ENCODE data around the gene TCEA2. TPM values are rescaled to one million over a fixed set of nuclear protein-coding genes. Genes with fewer than 3 reads are reported as not detected.
A peak's percentile ranks its signal among the peaks of the same experiment; 100 is the strongest.

Gene TCEA2
- total RNA-seq, 3 donors from 2014 or later, result 4.1 to 46.1 (median 9.5) TPM

DNA sequence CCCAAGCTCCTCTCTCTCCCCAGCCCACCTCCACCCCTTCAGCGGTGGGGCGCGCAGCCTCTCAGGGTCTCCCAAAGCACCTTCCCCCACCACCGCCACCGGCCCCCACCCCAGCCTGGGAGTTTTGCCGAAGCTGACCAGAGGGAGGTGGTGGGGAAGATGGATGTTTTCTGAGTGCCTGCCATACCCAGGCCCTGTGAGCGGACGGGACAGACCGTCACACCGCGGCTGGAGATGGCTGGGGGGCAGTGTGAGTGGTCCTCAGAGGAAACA lies 21.3 kb upstream of the TCEA2 start:
- TF ChIP-seq, protein P1, sequence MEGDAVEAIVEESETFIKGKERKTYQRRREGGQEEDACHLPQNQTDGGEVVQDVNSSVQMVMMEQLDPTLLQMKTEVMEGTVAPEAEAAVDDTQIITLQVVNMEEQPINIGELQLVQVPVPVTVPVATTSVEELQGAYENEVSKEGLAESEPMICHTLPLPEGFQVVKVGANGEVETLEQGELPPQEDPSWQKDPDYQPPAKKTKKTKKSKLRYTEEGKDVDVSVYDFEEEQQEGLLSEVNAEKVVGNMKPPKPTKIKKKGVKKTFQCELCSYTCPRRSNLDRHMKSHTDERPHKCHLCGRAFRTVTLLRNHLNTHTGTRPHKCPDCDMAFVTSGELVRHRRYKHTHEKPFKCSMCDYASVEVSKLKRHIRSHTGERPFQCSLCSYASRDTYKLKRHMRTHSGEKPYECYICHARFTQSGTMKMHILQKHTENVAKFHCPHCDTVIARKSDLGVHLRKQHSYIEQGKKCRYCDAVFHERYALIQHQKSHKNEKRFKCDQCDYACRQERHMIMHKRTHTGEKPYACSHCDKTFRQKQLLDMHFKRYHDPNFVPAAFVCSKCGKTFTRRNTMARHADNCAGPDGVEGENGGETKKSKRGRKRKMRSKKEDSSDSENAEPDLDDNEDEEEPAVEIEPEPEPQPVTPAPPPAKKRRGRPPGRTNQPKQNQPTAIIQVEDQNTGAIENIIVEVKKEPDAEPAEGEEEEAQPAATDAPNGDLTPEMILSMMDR (IDR thresholded peaks at IDR 0.05), result no peak
- Histone ChIP-seq H3K4me1 (ENCODE audit: low read depth) (peaks cover 12% of the 10 kb centered on the region), H3K36me3 (ENCODE audit: low read depth) (no peaks in the 10 kb centered on the region), H3K9me3 (no peaks in the 10 kb centered on the region), H3K4me3 (no peak overlapping the region)
- intact Hi-C loops (cut with DNase I, micrococcal nuclease), result no loop called here
- DNase-seq (no peak), ATAC-seq (no peak)

DNA sequence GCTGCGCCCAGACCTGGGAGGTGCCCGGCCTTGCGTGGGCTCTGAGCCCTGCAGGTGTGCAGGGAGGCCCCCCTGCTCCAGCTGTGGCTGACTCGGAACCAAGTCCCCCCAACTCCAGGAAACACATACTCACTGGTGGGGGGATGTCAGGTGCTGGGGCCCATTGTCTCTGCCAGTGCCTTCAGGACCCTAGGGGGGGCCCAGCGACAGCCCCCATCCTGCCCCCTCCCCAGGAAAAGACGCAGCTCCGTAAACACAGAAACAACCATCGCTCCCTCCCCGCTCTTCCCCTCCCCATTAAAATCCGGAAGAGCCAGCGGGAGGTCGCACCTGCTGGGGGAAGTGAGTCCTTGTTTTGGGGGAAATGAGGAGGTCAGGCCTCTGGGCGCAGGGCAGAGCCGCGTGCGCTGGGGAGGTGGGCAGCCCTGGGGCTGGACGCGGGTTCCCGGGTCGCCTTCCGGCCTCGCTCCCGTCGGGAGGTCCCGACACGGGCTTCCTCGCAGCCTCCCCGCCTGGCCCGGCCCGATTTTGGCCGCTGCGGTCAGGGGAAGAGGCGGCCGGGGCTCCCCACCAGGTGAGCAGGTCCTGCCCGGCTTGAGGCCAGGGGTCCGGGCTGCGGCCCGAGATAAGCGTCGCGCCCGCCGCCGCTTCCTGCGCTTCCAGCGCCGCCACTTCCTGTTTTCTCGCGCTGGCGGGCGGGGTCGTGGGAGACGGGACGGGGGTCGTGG lies 20.8 kb upstream of the TCEA2 start:
- DNase-seq, result no peak
- ATAC-seq, result no peak
- intact Hi-C loops (cut with DNase I, micrococcal nuclease), result no loop called here
- H3K36me3 ChIP-seq (ENCODE audit: low read depth), result no peaks in the 10 kb centered on the region
- no peaks in the 10 kb centered on the region for H3K9me3 ChIP-seq
- TF ChIP-seq, protein P1 (IDR thresholded peaks at IDR 0.05), result no peak
- H3K4me3 ChIP-seq, result no peak overlapping the region
- H3K4me1 ChIP-seq (ENCODE audit: low read depth), result peaks cover 12% of the 10 kb centered on the region

DNA sequence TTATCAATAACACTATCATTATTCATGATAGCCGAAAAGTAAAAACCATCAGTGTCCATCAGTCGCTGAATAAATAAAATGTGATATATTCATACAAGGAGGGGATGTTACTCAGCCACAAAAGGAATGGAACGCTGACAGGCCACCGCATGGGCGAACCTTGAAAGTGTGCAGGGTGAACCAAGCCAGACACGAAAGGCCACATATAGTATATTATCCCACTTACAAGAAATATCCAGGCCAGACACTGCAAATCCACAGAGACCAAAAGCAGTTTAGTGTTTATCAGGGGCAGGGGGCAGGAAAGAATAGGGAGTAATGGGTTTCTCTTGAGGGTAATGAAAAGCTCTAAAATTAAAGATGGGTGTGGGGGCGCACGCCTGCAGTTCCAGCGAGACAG lies 19.2 kb upstream of the TCEA2 start:
- DNase-seq (no peak), ATAC-seq (no peak)
- Histone ChIP-seq H3K4me3 (no peak overlapping the region), H3K4me1 (ENCODE audit: low read depth) (peaks cover 4% of the 10 kb centered on the region), H3K9me3 (no peaks in the 10 kb centered on the region), H3K36me3 (ENCODE audit: low read depth) (no peaks in the 10 kb centered on the region)
- intact Hi-C loops (cut with DNase I, micrococcal nuclease), result no loop called here
- TF ChIP-seq, protein P1 (IDR thresholded peaks at IDR 0.05), result no peak

DNA sequence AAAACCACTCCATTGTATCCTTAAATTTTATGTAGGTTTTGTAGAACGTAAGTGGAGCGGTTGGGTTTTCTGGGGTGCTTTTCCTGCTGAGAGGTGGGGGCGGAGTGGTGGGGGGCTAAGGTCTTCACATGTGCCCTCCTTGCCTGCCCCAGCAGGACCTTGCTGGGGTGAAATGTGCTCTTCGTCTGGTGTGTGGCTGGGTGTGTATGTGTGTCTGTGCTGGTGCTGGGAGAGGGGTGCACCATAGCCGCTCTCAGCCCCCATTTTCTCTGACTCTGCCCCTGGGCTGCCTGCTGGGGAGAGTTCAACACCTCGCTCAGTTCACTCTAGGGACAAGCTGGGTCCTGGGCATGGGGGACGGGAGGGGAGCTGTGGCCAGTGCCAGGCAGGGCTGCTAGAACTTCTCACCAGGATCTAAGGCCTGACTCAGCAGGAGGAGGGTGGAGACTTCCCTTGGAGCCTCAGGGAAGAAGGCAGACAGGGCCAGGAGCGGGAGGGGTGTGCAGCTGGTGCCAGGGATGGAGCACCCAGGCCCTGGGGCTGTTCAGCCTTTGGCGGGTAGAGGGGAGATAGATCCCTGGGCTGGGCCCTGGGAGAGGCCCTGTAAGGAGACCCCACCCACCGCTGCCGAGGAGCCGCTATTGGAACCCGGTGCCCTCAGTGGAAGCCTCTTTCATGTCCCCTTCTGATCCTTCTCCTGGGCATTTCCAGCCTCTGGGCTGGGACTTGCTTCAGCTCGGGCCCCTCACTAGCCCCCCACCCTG lies 18.3 kb upstream of the TCEA2 start:
- ATAC-seq, result peak; percentile 27
- DNase-seq, result no peak
- Histone ChIP-seq H3K9me3 (no peaks in the 10 kb centered on the region), H3K36me3 (ENCODE audit: low read depth) (no peaks in the 10 kb centered on the region), H3K4me3 (no peak overlapping the region), H3K4me1 (ENCODE audit: low read depth) (no peaks in the 10 kb centered on the region)
- intact Hi-C loops (cut with DNase I, micrococcal nuclease), result no loop called here
- TF ChIP-seq, protein P1 (IDR thresholded peaks at IDR 0.05), result no peak

DNA sequence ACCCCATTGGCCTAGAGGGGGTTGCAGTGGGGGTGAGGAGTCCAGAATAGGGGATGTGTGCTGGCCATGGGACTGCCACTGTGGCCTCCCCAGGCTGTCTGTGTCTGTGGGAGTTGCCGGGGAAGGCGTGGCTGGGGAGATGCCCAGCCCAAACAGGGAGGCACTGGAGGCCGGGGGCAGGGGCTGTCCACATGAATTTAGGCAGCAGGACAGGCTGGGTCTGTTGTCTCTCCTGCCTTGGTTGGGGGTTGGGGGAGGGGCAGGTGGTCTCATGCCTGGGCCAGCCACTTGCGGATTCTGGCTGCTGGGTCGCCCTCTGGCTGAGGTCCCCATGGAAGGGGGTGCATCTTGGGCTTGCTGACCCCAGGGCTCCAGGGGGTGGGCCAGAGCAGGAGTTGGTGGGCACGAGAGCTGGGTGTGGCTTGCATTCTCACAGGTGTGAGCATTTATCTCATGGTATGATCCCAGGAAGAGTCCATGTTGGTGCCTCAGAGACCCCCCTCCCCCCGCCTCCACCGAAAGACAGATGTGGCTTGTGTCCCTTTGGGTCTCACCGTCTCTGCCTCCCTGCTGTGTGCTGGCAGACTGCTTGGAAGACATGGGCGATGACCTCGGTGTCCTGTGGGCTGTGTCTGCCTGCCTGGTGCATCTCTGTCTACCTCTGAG lies 17.5 kb upstream of the TCEA2 start:
- Histone ChIP-seq H3K4me1 (ENCODE audit: low read depth) (peaks cover 5% of the 10 kb centered on the region), H3K4me3 (no peak overlapping the region), H3K9me3 (no peaks in the 10 kb centered on the region), H3K36me3 (ENCODE audit: low read depth) (no peaks in the 10 kb centered on the region)
- DNase-seq (no peak), ATAC-seq (no peak)
- intact Hi-C loops (cut with DNase I, micrococcal nuclease), result no loop called here
- TF ChIP-seq, protein P1 (IDR thresholded peaks at IDR 0.05), result no peak
